DND-41 (cell line): ENCODE data around the gene WNT5A.
A peak's percentile ranks its signal among the peaks of the same experiment; 100 is the strongest.
"Not testable (repeated sequence)": the region's sequence is repeated elsewhere in the genome, so short reads cannot be mapped to it uniquely, and the experiment has no call there.

Experiments
- ATAC-seq: fragments of 200-7000 bp; cut with Tn5 transposase; 3 replicates; pipeline ENCODE4 v1.9.1; 2021; ENCODE audit warnings: low read depth; ENCODE audit not compliant: insufficient read depth
- DNase-seq: peaks from one replicate; pipeline ENCODE4 v3.0.0-alpha.2; 2020
- H2AFZ ChIP-seq: 2 replicates; pipeline ENCODE4 v1.6.0; 2012; ENCODE audit warnings: low read depth, low read length
- H3K27ac ChIP-seq: 2 replicates; pipeline ENCODE4 v1.5.1; 2012; ENCODE audit warnings: low read length, inconsistent platforms
- H3K27me3 ChIP-seq: fragments of 200-600 bp; sonication (generic); 2 replicates; pipeline ENCODE4 v1.6.0; 2012; ENCODE audit warnings: low read length, mild to moderate bottlenecking, inconsistent platforms; ENCODE audit not compliant: insufficient read depth, poor library complexity
- H3K36me3 ChIP-seq: 2 replicates; pipeline ENCODE4 v1.5.1; 2012; ENCODE audit warnings: low read length, inconsistent platforms; ENCODE audit not compliant: insufficient read depth
- H3K4me1 ChIP-seq: 2 replicates; pipeline ENCODE4 v1.5.1; 2012; ENCODE audit warnings: mild to moderate bottlenecking, low read length; ENCODE audit not compliant: insufficient read depth
- H3K4me2 ChIP-seq: 2 replicates; pipeline ENCODE4 v1.6.0; 2012; ENCODE audit warnings: mild to moderate bottlenecking, moderate library complexity, low read length, inconsistent platforms; ENCODE audit not compliant: insufficient read depth
- H3K4me3 ChIP-seq, 2 experiments: fragments of 200-600 bp in 1 of 2; shearing (Covaris generic) in 1 of 2; 2 replicates each; pipeline ENCODE4 v1.5.1; 2012 to 2016; ENCODE audit warnings: inconsistent platforms in 2 of 2, low read length in 2 of 2, mild to moderate bottlenecking in 2 of 2, low read depth in 1 of 2, moderate library complexity in 1 of 2
- H3K79me2 ChIP-seq: 2 replicates; pipeline ENCODE4 v1.6.0; 2012; ENCODE audit warnings: low read length, inconsistent platforms; ENCODE audit not compliant: insufficient read depth
- H3K9ac ChIP-seq: 2 replicates; pipeline ENCODE4 v1.6.0; 2012; ENCODE audit warnings: low read depth, mild to moderate bottlenecking, inconsistent platforms, low read length, moderate library complexity
- H3K9me3 ChIP-seq: 2 replicates; pipeline ENCODE4 v1.5.1; 2012; ENCODE audit warnings: low read length, moderate library complexity, mild to moderate bottlenecking, inconsistent platforms; ENCODE audit not compliant: insufficient read depth, severe bottlenecking
- H4K20me1 ChIP-seq: 2 replicates; pipeline ENCODE4 v1.6.0; 2012; ENCODE audit warnings: low read length; ENCODE audit not compliant: insufficient read depth
- EZH2 ChIP-seq: IDR thresholded peaks from 3 replicates; pipeline ENCODE4 v1.6.1; 2012; ENCODE audit warnings: borderline replicate concordance, low read depth, mild to moderate bottlenecking, moderate library complexity, low read length, inconsistent platforms; ENCODE audit not compliant: severe bottlenecking
- TF ChIP-seq, protein P1 (sequence below): IDR thresholded peaks from 2 replicates; pipeline ENCODE4 v1.5.1; 2012; ENCODE audit warnings: borderline replicate concordance, low read length, moderate library complexity, mild to moderate bottlenecking; ENCODE audit not compliant: poor library complexity, severe bottlenecking; ENCODE audit errors: extremely low read depth

WNT5A gene

DNA sequence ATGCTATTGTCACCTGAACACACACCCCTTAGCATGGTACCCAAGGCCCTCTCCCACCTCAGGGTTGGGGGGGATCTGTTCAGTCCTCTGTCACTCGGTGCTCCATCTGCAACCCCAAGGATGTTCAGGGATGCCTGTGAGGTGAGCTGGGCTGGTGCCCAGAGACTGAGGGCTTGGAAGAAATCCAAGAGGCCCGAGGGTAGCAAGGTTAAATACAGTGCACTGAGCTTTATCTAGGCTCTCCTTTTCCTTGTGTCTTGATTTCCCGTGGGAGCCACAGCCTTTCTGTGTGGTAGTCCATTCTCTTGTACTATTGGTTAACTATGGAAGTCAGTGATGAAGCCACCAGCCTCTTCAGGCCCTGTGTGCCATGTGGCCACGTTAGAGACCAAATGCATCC, 18.7 kb upstream of the WNT5A start:
- H3K36me3 ChIP-seq = no peaks in the 10 kb centered on the region
- no peak overlapping the region for H3K9ac ChIP-seq
- no peak overlapping the region for H3K4me3 ChIP-seq
- no peaks in the 10 kb centered on the region for H3K79me2 ChIP-seq
- no peaks in the 10 kb centered on the region for H4K20me1 ChIP-seq
- no peaks in the 10 kb centered on the region for H3K4me1 ChIP-seq
- H3K9me3 ChIP-seq = no peaks in the 10 kb centered on the region
- DNase-seq (no peak), ATAC-seq (no peak)
- H3K27ac ChIP-seq = no peak overlapping the region
- H3K4me2 ChIP-seq = no peak overlapping the region
- no peak overlapping the region for H2AFZ ChIP-seq
- H3K27me3 ChIP-seq = no peaks in the 10 kb centered on the region
- TF ChIP-seq EZH2 = no peak
- TF ChIP-seq, protein P1, sequence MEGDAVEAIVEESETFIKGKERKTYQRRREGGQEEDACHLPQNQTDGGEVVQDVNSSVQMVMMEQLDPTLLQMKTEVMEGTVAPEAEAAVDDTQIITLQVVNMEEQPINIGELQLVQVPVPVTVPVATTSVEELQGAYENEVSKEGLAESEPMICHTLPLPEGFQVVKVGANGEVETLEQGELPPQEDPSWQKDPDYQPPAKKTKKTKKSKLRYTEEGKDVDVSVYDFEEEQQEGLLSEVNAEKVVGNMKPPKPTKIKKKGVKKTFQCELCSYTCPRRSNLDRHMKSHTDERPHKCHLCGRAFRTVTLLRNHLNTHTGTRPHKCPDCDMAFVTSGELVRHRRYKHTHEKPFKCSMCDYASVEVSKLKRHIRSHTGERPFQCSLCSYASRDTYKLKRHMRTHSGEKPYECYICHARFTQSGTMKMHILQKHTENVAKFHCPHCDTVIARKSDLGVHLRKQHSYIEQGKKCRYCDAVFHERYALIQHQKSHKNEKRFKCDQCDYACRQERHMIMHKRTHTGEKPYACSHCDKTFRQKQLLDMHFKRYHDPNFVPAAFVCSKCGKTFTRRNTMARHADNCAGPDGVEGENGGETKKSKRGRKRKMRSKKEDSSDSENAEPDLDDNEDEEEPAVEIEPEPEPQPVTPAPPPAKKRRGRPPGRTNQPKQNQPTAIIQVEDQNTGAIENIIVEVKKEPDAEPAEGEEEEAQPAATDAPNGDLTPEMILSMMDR = no peak

DNA sequence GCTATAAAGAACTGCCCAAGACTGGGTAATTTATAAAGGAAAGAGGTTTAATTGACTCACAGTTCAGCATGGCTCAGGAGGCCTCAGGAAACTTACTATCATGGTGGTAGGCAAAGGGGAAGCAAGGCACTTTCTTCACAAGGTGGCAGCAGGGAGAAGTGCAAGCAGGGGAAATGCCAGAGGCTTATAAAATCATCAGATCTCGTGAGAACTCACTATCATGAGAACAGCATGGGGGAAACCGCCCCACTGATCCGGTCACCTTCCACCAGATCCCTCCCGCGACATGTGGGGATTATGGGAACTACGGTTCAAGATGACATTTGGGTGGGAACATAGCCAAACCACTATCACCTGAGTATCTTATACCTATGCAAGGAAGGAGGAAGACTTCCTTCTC, 18.0 kb upstream of the WNT5A start:
- not testable (repeated sequence) for H3K9ac ChIP-seq, H3K27ac ChIP-seq, H3K4me1 ChIP-seq, H3K36me3 ChIP-seq, H3K27me3 ChIP-seq, H3K79me2 ChIP-seq, ATAC-seq, H4K20me1 ChIP-seq, H3K4me3 ChIP-seq, DNase-seq, H3K4me2 ChIP-seq, H2AFZ ChIP-seq, H3K9me3 ChIP-seq
- TF ChIP-seq, protein P1 = peak; percentile 10

DNA sequence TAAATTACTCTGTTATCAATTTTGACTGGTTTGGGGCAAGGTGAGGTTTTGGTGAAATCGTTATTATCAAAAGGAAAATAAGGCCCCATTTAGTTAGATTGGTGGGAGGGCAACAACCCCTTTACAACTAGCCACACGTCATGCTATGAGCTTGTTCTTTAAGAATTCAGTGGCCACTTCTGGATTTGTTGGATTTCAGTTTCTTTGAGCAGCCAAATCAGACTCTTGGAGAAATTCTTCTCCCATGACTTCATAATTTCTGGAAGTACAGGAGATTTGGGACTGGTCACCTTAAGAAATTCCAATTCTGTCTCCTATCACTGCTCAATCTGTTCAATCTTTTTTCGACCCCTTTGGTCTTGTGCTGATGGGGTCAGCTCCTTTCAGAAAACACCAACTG, 14.8 kb upstream of the WNT5A start:
- no peak overlapping the region for H3K4me3 ChIP-seq
- H3K4me1 ChIP-seq = no peaks in the 10 kb centered on the region
- H2AFZ ChIP-seq = no peak overlapping the region
- no peak overlapping the region for H3K4me2 ChIP-seq
- H3K36me3 ChIP-seq = no peaks in the 10 kb centered on the region
- H4K20me1 ChIP-seq = no peaks in the 10 kb centered on the region
- H3K9ac ChIP-seq = no peak overlapping the region
- no peaks in the 10 kb centered on the region for H3K27me3 ChIP-seq
- H3K9me3 ChIP-seq = no peaks in the 10 kb centered on the region
- H3K27ac ChIP-seq = no peak overlapping the region
- DNase-seq (no peak), ATAC-seq (no peak)
- no peaks in the 10 kb centered on the region for H3K79me2 ChIP-seq
- no peak for TF ChIP-seq EZH2
- TF ChIP-seq, protein P1 = no peak
